Fibroblast of lung (primary cell): ENCODE results near the gene RAB44. TPM values are rescaled to one million over a fixed set of nuclear protein-coding genes. Genes with fewer than 3 reads are reported as not detected.

Source experiments
- DNase-seq, 2 donors: peaks; one replicate each; pipeline versions ENCODE4 v3.0.0 to v3.0.0-alpha.2; 2010; ENCODE audit warnings: low read depth in 2 of 2
- H2AFZ ChIP-seq: 2 replicates; pipeline ENCODE4 v1.5.1; 2012; ENCODE audit warnings: low read length, control low read depth, inconsistent platforms
- H3K27ac ChIP-seq: 2 replicates; pipeline ENCODE4 v1.5.1; 2011; ENCODE audit warnings: low read length, control low read depth; ENCODE audit not compliant: insufficient read depth
- H3K27me3 ChIP-seq: 2 replicates; pipeline ENCODE4 v1.5.1; 2011; ENCODE audit warnings: mild to moderate bottlenecking, low read length; ENCODE audit not compliant: control insufficient read depth, insufficient read depth
- H3K36me3 ChIP-seq: 2 replicates; pipeline ENCODE4 v1.5.1; 2011; ENCODE audit warnings: low read length; ENCODE audit not compliant: control insufficient read depth, insufficient read depth
- H3K4me1 ChIP-seq: 2 replicates; pipeline ENCODE4 v1.5.1; 2011; ENCODE audit warnings: low read length; ENCODE audit not compliant: control insufficient read depth, insufficient read depth; ENCODE audit errors: extremely low read depth
- H3K4me2 ChIP-seq: 2 replicates; pipeline ENCODE4 v1.5.1; 2011; ENCODE audit warnings: low read length, control low read depth; ENCODE audit not compliant: insufficient read depth; ENCODE audit errors: extremely low read depth
- H3K4me3 ChIP-seq, 4 experiments: fragments of 200-600 bp in 1 of 4; sonication (generic) in 1 of 4; replicated peaks in 1 of 4; 2 replicates each; pipeline ENCODE4 v1.5.1; 2011 to 2016; ENCODE audit warnings: low read length in 4 of 4, low read depth in 3 of 4, mild to moderate bottlenecking in 3 of 4, control low read depth in 2 of 4, inconsistent platforms in 1 of 4, mixed read lengths in 1 of 4; ENCODE audit not compliant: insufficient read depth in 1 of 4; ENCODE audit errors: control extremely low read depth in 1 of 4
- H3K79me2 ChIP-seq: 2 replicates; pipeline ENCODE4 v1.5.1; 2012; ENCODE audit warnings: mild to moderate bottlenecking, low read length, inconsistent platforms; ENCODE audit not compliant: control insufficient read depth, insufficient read depth
- H3K9ac ChIP-seq: 2 replicates; pipeline ENCODE4 v1.5.1; 2011; ENCODE audit warnings: mild to moderate bottlenecking, low read length, control low read depth; ENCODE audit not compliant: insufficient read depth
- H3K9me3 ChIP-seq: 2 replicates; pipeline ENCODE4 v1.5.1; 2012; ENCODE audit warnings: low read depth, low read length; ENCODE audit not compliant: control insufficient read depth, insufficient read depth
- H4K20me1 ChIP-seq: 2 replicates; pipeline ENCODE4 v1.5.1; 2011; ENCODE audit warnings: low read length; ENCODE audit not compliant: control insufficient read depth, insufficient read depth; ENCODE audit errors: extremely low read depth
- EZH2 ChIP-seq: IDR thresholded peaks from 2 replicates; pipeline ENCODE4 v1.5.1; 2012; ENCODE audit warnings: low read length, control low read depth, mild to moderate bottlenecking; ENCODE audit errors: missing control alignments
- polyA plus RNA-seq, 2 donors: library from polyadenylated mRNA; depleted of rRNA in 1 of 2; stranded (reverse) in 1 of 2; unstranded in 1 of 2; fragments of >200 nt; gene quantifications; 2 replicates each; pipeline ENCODE4 v1.2.1, GENCODE V29; 2011 to 2012; ENCODE audit warnings: missing spikeins in 1 of 2
- total RNA-seq: library from RNA; depleted of rRNA; stranded (reverse); fragments of >200 nt; gene quantifications from 2 replicates; pipeline ENCODE4 v1.2.1, GENCODE V29; 2014
- TF ChIP-seq, protein P1 (sequence below), 2 donors: IDR thresholded peaks in 1 of 2; conservative IDR thresholded peaks in 1 of 2; 1 replicate in 1 of 2; 2 replicates in 1 of 2; pipeline ENCODE4 v1.5.1; 2011 to 2012; ENCODE audit warnings: low read length in 2 of 2, control low read depth in 1 of 2, inconsistent platforms in 1 of 2, low read depth in 1 of 2, mild to moderate bottlenecking in 1 of 2

RAB44 gene
- total and polyA plus RNA-seq, 2 donors (not counting 1 experiment from before 2014, with no cell fraction given): under 0.01 TPM; not detected in 1

DNA sequence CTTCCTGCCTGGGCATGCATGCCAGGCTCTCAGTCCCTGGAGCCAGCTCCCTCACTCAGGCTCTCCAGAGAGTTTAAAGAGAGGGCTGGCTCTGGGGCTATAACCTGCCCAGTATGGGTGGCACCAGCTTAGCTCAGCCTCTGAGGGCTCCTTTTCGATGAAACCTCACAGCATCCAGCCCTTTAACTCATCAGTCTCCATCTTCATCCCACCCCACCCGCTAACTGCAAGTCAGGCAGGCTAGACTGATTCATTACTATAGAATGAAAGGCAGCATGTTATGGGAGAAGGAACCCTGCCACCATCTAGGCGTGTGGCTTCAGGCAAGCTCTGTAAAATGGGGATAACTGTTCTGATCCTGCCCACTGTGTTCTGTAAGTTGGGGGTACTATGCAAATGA, 53.5 kb downstream of the RAB44 start:
- peak in 1 of 2 donors; percentile 16 for DNase-seq
- Histone ChIP-seq H4K20me1 (no peaks in the 10 kb centered on the region), H3K4me3 (no peak overlapping the region), H2AFZ (no peak overlapping the region), H3K79me2 (no peaks in the 10 kb centered on the region), H3K27me3 (peaks cover 9% of the 10 kb centered on the region), H3K9ac (no peak overlapping the region), H3K27ac (no peak overlapping the region), H3K9me3 (no peaks in the 10 kb centered on the region), H3K4me2 (no peak overlapping the region), H3K4me1 (no peaks in the 10 kb centered on the region), H3K36me3 (no peaks in the 10 kb centered on the region)
- TF ChIP-seq, protein P1, sequence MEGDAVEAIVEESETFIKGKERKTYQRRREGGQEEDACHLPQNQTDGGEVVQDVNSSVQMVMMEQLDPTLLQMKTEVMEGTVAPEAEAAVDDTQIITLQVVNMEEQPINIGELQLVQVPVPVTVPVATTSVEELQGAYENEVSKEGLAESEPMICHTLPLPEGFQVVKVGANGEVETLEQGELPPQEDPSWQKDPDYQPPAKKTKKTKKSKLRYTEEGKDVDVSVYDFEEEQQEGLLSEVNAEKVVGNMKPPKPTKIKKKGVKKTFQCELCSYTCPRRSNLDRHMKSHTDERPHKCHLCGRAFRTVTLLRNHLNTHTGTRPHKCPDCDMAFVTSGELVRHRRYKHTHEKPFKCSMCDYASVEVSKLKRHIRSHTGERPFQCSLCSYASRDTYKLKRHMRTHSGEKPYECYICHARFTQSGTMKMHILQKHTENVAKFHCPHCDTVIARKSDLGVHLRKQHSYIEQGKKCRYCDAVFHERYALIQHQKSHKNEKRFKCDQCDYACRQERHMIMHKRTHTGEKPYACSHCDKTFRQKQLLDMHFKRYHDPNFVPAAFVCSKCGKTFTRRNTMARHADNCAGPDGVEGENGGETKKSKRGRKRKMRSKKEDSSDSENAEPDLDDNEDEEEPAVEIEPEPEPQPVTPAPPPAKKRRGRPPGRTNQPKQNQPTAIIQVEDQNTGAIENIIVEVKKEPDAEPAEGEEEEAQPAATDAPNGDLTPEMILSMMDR (conservative IDR thresholded peaks at IDR 0.05 in 1 of 2, IDR thresholded peaks at IDR 0.05 in 1 of 2; ENCODE audit: low read depth in 1 of 2, low read length in 2 of 2): no peak
- TF ChIP-seq EZH2: no peak

DNA sequence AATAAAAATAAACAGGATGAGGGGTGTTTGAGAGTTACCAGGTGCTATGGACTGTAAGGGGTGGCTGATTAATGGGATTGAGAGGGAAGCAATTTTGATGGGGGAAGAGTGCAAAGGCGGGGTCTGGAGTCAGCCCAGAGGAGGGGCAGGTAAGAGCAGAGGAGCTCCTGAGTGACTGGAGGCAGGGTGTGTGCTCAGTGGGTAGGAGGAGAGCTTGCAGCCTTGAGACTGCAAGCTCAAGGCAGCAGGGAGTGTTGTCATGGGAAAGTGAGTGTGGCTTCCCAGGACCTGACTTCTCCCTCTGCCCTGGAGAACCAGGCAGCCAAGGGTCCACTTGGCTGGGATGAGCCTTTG, 54.2 kb downstream of the RAB44 start:
- no peak overlapping the region for H3K9ac ChIP-seq

DNA sequence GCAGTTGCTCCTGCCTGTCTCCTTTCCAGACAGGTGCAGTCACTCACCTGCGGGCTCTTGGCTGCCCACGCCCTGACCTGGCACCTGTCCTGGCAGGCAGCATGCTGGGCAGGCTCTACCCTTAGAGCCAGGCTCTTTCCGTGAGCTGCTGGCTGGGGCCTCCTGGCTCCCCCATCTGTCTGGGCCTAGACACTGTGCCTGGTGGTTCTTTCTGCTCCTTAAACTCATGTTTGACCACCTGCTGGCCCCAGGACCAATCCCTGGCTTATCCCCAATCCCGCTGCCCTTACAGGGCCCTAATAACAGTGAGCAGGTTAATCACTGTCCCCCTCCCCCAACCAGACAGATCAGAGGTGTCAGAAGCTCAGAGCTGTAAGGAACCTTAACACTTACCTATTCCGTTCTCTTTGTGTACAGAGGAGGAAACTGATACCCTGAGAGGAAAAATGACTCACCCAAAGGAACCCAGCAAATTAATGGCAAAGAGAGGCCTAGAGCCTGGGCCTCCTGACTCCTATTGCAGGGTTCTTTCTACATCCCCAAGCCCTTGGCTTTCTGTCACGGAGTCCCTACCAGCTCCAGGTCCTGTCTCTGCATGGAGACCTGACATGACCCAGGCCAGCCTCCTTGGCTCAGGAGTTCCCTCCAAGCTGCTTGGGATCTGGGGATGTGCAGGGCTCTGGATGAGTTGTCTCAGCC, 54.7 kb downstream of the RAB44 start:
- Histone ChIP-seq H3K9me3 (no peaks in the 10 kb centered on the region), H3K36me3 (no peaks in the 10 kb centered on the region), H3K79me2 (no peaks in the 10 kb centered on the region), H3K27ac (no peak overlapping the region), H3K4me3 (no peak overlapping the region), H3K4me1 (no peaks in the 10 kb centered on the region), H3K27me3 (peaks cover 8% of the 10 kb centered on the region), H3K4me2 (no peak overlapping the region), H2AFZ (no peak overlapping the region), H3K9ac (no peak overlapping the region), H4K20me1 (no peaks in the 10 kb centered on the region)
- no peak for TF ChIP-seq EZH2
- TF ChIP-seq, protein P1 (conservative IDR thresholded peaks at IDR 0.05 in 1 of 2, IDR thresholded peaks at IDR 0.05 in 1 of 2; ENCODE audit: low read depth in 1 of 2, low read length in 2 of 2): no peak
- no peak for DNase-seq

More for the DNA sequence above, 54.2 kb downstream of the RAB44 start:
- Histone ChIP-seq H3K27ac (no peak overlapping the region), H3K36me3 (no peaks in the 10 kb centered on the region), H2AFZ (no peak overlapping the region), H3K4me3 (no peak overlapping the region), H4K20me1 (no peaks in the 10 kb centered on the region), H3K9me3 (no peaks in the 10 kb centered on the region), H3K4me1 (no peaks in the 10 kb centered on the region), H3K4me2 (no peak overlapping the region), H3K27me3 (peaks cover 9% of the 10 kb centered on the region), H3K79me2 (no peaks in the 10 kb centered on the region)
- no peak for TF ChIP-seq EZH2
- TF ChIP-seq, protein P1 (conservative IDR thresholded peaks at IDR 0.05 in 1 of 2, IDR thresholded peaks at IDR 0.05 in 1 of 2; ENCODE audit: low read depth in 1 of 2, low read length in 2 of 2): no peak
- no peak for DNase-seq
